Activated CD8-positive, alpha-beta memory T cell treated with anti-CD3 and anti-CD28 coated beads for 36 hours (primary cell): ENCODE results near the gene AJM1. TPM values are rescaled to one million over a fixed set of nuclear protein-coding genes. Genes with fewer than 3 reads are reported as not detected.

Experiments
- CTCF ChIA-PET: fragments of 350-600 bp; sonication (Branson Sonifier 250); formaldehyde crosslinking; loops from one replicate; lab custom pipeline; 2021; ENCODE audit warnings: antibody characterized with exemption; lab: Charles Lee
- POLR2A ChIA-PET: fragments of 350-600 bp; sonication (Branson Sonifier 250); formaldehyde crosslinking; loops from one replicate; lab custom pipeline; 2021; ENCODE audit warnings: antibody characterized with exemption; lab: Charles Lee
- total RNA-seq, 2 experiments: library from RNA; stranded (reverse); gene quantifications; one replicate each; pipeline ENCODE4 v1.2.3, GENCODE V29; 2021

The AJM1 gene
- total RNA-seq, 2 experiments from 2014 or later, result 3.8 to 3.9 TPM

DNA sequence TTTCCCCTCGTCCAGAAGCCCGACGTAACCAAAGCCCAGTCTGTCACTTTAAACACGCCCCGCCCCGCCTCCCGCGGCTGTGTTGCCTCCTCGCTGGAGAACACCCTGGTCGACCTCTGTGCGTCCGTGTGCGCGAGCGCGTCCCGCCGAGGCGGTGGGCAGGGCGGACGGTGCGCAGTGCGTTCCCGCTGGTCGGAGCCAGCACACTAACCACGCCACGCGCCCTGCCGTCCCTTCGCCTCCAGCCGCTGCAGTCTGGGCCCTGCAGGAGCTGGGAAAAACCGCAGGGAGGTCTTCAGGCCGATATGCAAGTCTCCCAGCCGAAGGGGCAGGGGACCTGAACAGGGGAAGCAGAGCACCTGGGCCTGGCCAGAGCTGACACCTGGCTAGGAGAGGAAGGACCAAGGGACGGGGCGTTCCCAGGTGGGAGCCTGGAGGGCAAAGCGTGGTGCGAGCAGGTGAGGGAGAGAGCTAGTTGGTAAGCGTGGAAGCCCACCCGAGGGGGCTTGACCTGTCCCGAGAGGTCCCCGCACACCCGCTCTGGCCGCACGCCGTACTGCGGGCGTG lies 5.6 kb downstream of the AJM1 start:
- ChIA-PET CTCF (interaction anchor here (0.6 to 2.4 kb wide), 8 partner anchors 24 to 212 kb away, joined by 3 to 6 read pairs (median 4); no protein-coding TSS in a partner anchor), POLR2A (interaction anchor here (0.7 to 1.7 kb wide), 4 partner anchors 8 to 54 kb away, joined by 3 to 6 read pairs (median 4); no protein-coding TSS in a partner anchor)

GRCh38 chr9:136848393-136849037 lies 6.2 kb downstream of the AJM1 start:
- ChIA-PET CTCF (interaction anchor here (0.6 to 2.4 kb wide), 7 partner anchors 25 to 211 kb away, joined by 3 to 6 read pairs (median 4); no protein-coding TSS in a partner anchor), POLR2A (interaction anchor here (0.7 to 1.7 kb wide), 3 partner anchors 12 to 54 kb away, joined by 3 to 6 read pairs (median 4); no protein-coding TSS in a partner anchor)

DNA sequence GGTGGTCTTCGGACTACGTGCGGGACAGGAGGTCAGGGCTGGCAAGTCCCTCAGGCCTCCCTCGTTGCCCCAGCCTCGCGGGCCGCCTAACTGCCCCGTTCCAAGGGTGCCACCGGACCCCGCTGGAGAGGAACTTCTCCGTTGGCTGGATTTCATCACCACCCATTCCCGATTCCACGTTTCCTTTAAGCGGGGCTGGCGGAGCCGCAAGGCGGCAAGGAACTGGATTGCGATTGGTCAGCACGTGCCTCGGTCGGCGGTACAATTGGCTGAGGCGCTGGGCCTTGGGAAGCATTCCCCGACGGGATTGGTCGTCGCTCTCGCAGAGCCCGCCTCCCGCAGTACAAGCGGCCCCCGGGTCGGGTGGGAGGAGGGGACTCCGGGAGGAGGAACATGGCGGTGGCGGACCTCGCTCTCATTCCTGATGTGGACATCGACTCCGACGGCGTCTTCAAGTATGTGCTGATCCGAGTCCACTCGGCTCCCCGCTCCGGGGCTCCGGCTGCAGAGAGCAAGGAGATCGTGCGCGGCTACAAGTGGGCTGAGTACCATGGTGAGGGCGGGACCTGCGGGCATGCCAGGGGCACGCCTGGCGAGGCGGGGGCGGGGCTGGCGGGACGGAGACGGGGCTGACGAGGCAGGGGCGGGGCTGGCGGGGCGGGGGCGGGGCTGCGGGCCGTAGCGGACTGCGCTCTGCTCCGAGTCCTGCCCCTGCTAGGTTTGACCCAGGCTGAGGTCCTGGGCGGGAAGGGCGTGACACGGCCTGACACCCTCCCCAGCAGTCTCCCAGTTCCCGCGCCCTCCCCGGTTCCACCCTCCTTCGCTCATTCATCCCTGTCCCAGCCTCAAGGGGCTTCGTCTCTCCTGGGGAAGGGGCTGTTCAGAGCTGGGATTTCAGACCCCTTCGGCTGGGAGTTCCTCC lies 7.0 kb downstream of the AJM1 start, which contains the start of gene PHPT1:
TSS of gene PHPT1 (plus strand) at position 372 of the 922 bp plus-strand sequence. CDS start at position 394, 22 bp downstream.
- POLR2A ChIA-PET, result interaction anchor here (1.7 kb wide), 1 partner anchor 13 kb away, joined by 6 read pairs; no protein-coding TSS in a partner anchor

GRCh38 chr9:136849960-136850865 lies 7.9 kb downstream of the AJM1 start:
- CTCF ChIA-PET, result interaction anchor here (0.9 kb wide), 1 partner anchor 10 kb away, joined by 4 read pairs; no protein-coding TSS in a partner anchor
- POLR2A ChIA-PET, result no interaction called here

More for the DNA sequence above, 7.0 kb downstream of the AJM1 start, which contains the start of gene PHPT1:
- CTCF ChIA-PET, result interaction anchor here (0.9 to 2.4 kb wide), 3 partner anchors 11 to 99 kb away, joined by 3 to 6 read pairs (median 4); no protein-coding TSS in a partner anchor

- CTCF ChIA-PET, result interaction anchor here (1.3 kb wide), 1 partner anchor 9 kb away, joined by 4 read pairs; the partner anchor contains the start of gene AJM1
- POLR2A ChIA-PET, result no interaction called here
Observed at GRCh38 chr9:136850866-136851775, 8.8 kb downstream of the AJM1 start.

DNA sequence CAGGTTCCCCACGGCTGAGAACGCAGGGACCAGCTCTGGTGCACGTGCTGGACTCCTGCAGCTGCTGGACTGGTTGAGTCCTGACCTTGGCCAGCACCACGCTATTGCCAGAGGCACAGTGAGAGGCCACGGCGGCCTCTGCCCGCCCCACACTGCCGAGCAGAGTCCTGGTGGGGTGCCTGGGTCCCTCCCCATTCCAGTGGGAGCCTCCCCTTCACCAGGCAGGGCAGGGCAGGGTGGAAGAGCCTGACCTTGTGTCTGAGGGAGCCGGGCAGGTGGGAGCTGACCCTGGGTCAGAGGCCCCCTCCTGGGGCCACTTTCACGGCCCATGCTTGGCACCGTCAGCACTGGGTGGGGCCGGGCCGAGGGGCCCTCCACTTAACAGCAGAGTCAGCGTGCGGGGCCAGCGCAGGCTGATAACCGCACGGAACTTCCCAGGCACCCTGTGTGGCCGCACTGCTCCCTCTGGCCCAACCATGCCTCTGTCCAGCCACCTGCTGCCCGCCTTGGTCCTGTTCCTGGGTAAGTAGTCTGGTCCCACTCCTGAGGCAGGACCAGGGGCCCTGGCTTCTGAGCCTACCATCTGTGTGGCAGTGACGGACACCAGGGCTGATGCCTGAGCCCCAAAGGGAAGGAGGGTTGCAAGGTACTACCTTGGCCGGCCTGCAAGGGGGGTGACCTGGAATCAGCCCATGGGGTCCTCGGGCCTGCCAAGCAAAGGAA lies 9.8 kb downstream of the AJM1 start, which contains the start of gene MAMDC4:
TSS of gene MAMDC4 (plus strand) at position 406 of the 723 bp plus-strand sequence. CDS start at position 477, 71 bp downstream.
- ChIA-PET CTCF (interaction anchor here (0.6 to 1.3 kb wide), 2 partner anchors 10 to 120 kb away, joined by 3 to 4 read pairs; partner anchors contain the start of gene AJM1), POLR2A (no interaction called here)

DNA sequence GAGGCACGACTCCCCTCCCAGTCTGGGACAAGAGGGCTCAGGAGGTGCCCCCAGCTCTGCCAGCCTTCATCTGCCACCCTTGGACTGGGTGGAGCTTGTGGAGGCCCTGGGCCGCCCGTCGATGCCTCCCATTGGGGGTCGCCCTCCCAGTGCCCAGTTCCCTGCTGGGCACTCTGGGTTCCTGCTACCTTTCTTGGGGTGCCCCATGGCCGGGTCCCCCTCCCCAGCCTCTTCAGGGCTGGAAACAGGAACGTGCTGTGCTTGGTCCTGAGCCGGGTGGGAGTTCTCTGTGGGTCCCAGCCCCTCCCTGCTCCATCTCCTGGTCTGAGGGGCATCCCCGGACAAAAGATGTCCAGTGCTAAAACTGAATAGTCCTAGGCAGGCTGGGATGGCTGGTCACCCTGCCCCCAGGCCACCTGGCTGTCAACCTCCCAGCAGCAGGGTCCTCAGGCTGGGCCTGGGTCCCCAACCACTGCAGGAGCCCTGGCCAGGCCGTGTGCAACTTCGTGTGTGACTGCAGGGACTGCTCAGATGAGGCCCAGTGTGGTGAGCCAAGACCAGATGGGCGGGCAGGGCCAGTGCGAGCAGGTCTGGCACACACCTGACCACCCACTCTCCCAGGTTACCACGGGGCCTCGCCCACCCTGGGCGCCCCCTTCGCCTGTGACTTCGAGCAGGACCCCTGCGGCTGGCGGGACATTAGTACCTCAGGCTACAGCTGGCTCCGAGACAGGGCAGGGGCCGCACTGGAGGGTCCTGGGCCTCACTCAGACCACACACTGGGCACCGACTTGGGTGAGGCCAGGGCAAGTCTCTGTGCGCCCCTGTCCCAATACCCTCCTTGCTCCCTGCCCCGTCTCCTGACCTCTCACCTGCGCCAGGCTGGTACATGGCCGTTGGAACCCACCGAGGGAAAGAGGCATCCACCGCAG lies 10.7 kb downstream of the AJM1 start:
- ChIA-PET POLR2A (no interaction called here), CTCF (interaction anchor here (0.6 kb wide), 1 partner anchor 121 kb away, joined by 3 read pairs; no protein-coding TSS in a partner anchor)

DNA sequence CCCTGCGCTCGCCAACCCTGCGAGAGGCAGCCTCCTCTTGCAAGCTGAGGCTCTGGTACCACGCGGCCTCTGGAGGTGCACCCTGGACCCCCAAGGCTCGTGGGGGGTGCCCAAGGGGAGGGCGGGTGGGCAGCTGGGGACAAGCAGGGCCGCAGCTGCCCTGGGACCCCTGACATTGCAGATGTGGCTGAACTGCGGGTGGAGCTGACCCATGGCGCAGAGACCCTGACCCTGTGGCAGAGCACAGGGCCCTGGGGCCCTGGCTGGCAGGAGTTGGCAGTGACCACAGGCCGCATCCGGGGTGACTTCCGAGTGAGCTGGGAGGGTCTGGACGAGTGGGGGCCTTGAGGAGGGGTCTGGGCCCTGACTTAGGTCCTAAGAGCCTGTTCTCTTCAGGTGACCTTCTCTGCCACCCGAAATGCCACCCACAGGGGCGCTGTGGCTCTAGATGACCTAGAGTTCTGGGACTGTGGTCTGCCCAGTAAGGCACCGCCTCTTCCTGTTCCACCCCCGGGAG lies 11.4 kb downstream of the AJM1 start:
- ChIA-PET CTCF (no interaction called here), POLR2A (no interaction called here)

DNA sequence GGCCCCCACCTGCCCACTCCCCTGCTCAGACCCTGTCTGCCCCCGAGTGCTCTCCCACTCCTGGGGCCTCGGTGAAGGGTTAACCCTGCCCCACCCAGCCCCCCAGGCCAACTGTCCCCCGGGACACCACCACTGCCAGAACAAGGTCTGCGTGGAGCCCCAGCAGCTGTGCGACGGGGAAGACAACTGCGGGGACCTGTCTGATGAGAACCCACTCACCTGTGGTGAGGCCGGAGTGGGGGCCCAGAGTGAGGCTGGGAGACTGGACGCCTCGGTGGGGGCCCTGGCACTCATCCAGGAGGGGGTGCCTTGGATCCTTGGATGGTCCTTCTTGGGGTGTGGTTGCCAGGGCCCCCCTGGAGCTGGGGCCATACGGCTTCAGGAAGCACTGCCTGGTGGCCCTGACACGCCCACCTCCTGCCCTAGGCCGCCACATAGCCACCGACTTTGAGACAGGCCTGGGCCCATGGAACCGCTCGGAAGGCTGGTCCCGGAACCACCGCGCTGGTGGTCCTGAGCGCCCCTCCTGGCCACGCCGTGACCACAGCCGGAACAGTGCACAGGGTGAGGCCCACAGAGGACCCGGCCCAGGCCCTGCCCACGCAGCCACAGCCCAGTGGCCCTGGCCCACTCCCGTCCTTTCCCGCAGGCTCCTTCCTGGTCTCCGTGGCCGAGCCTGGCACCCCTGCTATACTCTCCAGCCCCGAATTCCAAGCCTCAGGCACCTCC lies 12.0 kb downstream of the AJM1 start:
- ChIA-PET POLR2A (interaction anchor here (0.5 kb wide), 1 partner anchor 15 kb away, joined by 3 read pairs; no protein-coding TSS in a partner anchor), CTCF (no interaction called here)

DNA sequence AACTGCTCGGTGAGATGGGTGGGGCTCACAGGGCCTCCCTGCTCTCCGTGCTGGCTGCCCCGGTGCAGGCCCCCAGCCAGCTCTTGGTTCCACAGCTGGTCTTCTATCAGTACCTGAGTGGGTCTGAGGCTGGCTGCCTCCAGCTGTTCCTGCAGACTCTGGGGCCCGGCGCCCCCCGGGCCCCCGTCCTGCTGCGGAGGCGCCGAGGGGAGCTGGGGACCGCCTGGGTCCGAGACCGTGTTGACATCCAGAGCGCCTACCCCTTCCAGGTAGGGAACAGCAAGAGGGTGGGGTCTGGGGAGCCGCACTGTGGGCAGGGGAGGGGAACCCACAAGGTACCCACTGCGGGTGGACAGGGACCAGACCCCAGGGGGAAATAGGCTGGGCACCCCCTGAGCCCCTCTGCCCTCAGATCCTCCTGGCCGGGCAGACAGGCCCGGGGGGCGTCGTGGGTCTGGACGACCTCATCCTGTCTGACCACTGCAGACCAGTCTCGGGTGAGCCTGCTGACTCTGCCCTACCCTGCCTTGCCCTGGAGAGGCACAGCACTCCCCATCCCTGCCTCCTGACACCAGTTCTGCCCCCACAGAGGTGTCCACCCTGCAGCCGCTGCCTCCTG lies 12.7 kb downstream of the AJM1 start:
- CTCF ChIA-PET, result no interaction called here
- POLR2A ChIA-PET, result interaction anchor here (0.5 kb wide), 1 partner anchor 14 kb away, joined by 3 read pairs; no protein-coding TSS in a partner anchor

GRCh38 chr9:136855461-136856078 lies 13.3 kb downstream of the AJM1 start:
- ChIA-PET CTCF (interaction anchor here (1.5 kb wide), 1 partner anchor 13 kb away, joined by 3 read pairs; the partner anchor contains the start of gene AJM1), POLR2A (interaction anchor here (0.9 kb wide), 1 partner anchor 8 kb away, joined by 3 read pairs; no protein-coding TSS in a partner anchor)

GRCh38 chr9:136856079-136856476 lies 13.8 kb downstream of the AJM1 start:
- POLR2A ChIA-PET, result interaction anchor here (0.9 kb wide), 1 partner anchor 9 kb away, joined by 3 read pairs; no protein-coding TSS in a partner anchor

More at GRCh38 chr9:136856079-136856476, 13.8 kb downstream of the AJM1 start:
- CTCF ChIA-PET, result interaction anchor here (0.9 to 1.5 kb wide), 4 partner anchors 10 to 179 kb away, joined by 3 read pairs; partner anchors contain the start of gene AJM1
